GM12892 (cell line): Measurements from ENCODE around the gene LRMDA.

Experiments used
- DNase-seq: peaks from one replicate; pipeline ENCODE4 v3.0.0; 2011; ENCODE audit not compliant: insufficient read length
- FAIRE-seq: peaks from 2 replicates; lab custom pipeline; 2011; peaks lifted over from hg19 to GRCh38; lab: Jason Lieb, UNC
- POLR2A ChIP-seq: IDR thresholded peaks from 2 replicates; pipeline ENCODE4 v1.6.1; 2011; ENCODE audit warnings: low read depth, low read length, control low read depth
- POLR2AphosphoS5 ChIP-seq: IDR thresholded peaks from 2 replicates; pipeline ENCODE4 v1.6.1; 2011; ENCODE audit warnings: low read depth, low read length, control low read depth
- TAF1 ChIP-seq: IDR thresholded peaks from 2 replicates; pipeline ENCODE4 v1.6.1; 2011; ENCODE audit warnings: low read depth, mild to moderate bottlenecking, control low read depth, low read length, borderline replicate concordance

Gene LRMDA

GRCh38 chr10:75428434-75429158 lies 2.8 kb upstream of the LRMDA start:
- DNase-seq (no peak), FAIRE-seq (no peak)
- TF ChIP-seq POLR2AphosphoS5 (no peak), TAF1 (no peak), POLR2A (no peak)

GRCh38 chr10:75429159-75429827 lies 2.1 kb upstream of the LRMDA start:
- TF ChIP-seq POLR2A (no peak), POLR2AphosphoS5 (no peak), TAF1 (no peak)
- DNase-seq, result no peak
- no peak for FAIRE-seq

- TF ChIP-seq POLR2AphosphoS5 (no peak), TAF1 (no peak), POLR2A (no peak)
- DNase-seq, result no peak
- no peak for FAIRE-seq
These were observed 1.2 kb upstream of the LRMDA start for GRCh38 chr10:75430000-75430763.

GRCh38 chr10:75432176-75432575 lies 752 bp downstream of the LRMDA start:
- DNase-seq (no peak), FAIRE-seq (no peak)
- TF ChIP-seq POLR2AphosphoS5 (no peak), TAF1 (no peak), POLR2A (no peak)

- TF ChIP-seq TAF1 (no peak), POLR2AphosphoS5 (no peak), POLR2A (no peak)
- no peak for FAIRE-seq
- no peak for DNase-seq
These were observed 1.3 kb downstream of the LRMDA start for GRCh38 chr10:75432763-75433162.

- FAIRE-seq (no peak), DNase-seq (no peak)
- no peak for TF ChIP-seq TAF1
- no peak for TF ChIP-seq POLR2AphosphoS5
- TF ChIP-seq POLR2A, result no peak
These were observed 1.8 kb downstream of the LRMDA start for GRCh38 chr10:75433216-75433615.

GRCh38 chr10:75434291-75434690 lies 2.9 kb downstream of the LRMDA start:
- DNase-seq (no peak), FAIRE-seq (no peak)
- TF ChIP-seq POLR2AphosphoS5 (no peak), TAF1 (no peak), POLR2A (no peak)

GRCh38 chr10:75435291-75435690 lies 3.9 kb downstream of the LRMDA start:
- DNase-seq (no peak), FAIRE-seq (no peak)
- no peak for TF ChIP-seq POLR2A
- TF ChIP-seq TAF1, result no peak
- TF ChIP-seq POLR2AphosphoS5, result no peak

- no peak for FAIRE-seq
- no peak for DNase-seq
- TF ChIP-seq POLR2A (no peak), TAF1 (no peak), POLR2AphosphoS5 (no peak)
These were observed 5.5 kb downstream of the LRMDA start for GRCh38 chr10:75436896-75437295.

GRCh38 chr10:75437693-75438092 lies 6.3 kb downstream of the LRMDA start:
- DNase-seq, result no peak
- FAIRE-seq, result no peak

GRCh38 chr10:75438275-75438674 lies 6.9 kb downstream of the LRMDA start:
- DNase-seq, result no peak
- no peak for TF ChIP-seq POLR2AphosphoS5
- TF ChIP-seq TAF1, result no peak
- TF ChIP-seq POLR2A, result no peak
- FAIRE-seq, result no peak

More at GRCh38 chr10:75437693-75438092, 6.3 kb downstream of the LRMDA start:
- TF ChIP-seq POLR2A, result no peak
- no peak for TF ChIP-seq TAF1
- TF ChIP-seq POLR2AphosphoS5, result no peak

- DNase-seq (no peak), FAIRE-seq (no peak)
- TF ChIP-seq TAF1 (no peak), POLR2A (no peak)
These were observed 8.4 kb downstream of the LRMDA start for GRCh38 chr10:75439811-75440210.
